NT2/D1 (cell line): ENCODE measurements around the gene CELF5.

Source experiments
- YY1 ChIP-seq: IDR thresholded peaks from 2 replicates; pipeline ENCODE4 v1.6.1; 2011; ENCODE audit not compliant: insufficient read length, insufficient read depth
- ZNF274 ChIP-seq: IDR thresholded peaks from 2 replicates; pipeline ENCODE4 v1.6.1; 2011; ENCODE audit warnings: mild to moderate bottlenecking, low read depth, low read length

- no peak for TF ChIP-seq ZNF274
- no peak for TF ChIP-seq YY1
Measured at GRCh38 chr19:3296446-3296845, 72.0 kb downstream of the CELF5 start.
